ENCODE results near the gene ACTR1A.

Gene ACTR1A

DNA sequence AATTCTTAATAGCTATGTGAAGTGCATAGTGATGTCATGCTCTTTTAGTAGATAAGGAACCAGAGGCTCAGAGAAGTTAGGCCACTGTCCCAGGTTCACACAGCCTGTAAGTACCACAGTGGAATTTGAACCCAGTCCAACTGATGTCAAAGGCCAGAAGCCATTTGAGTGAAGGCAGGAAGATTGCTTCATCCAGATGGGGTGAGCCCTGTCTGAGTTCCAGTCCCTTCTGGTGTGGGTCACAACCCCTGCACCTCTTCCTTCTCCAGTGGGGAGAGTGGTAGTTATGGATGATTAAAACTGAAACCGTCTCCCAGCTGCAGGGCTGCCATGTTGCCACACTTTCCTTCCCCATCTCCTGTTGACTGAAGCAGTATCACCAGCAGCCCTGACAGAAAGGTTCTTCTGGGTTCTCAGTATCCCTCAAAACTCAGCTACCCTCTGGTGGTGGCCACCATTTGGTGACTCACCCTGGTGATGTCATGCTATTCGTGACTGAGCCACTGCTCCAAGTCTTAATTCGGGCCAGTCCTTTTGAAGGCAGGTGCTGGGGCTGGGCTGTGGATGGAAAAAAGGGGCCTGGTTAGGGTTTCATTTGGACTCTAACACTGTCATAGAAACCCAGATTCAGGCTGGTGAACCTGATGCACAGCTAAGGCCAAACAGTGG, 49.7 kb downstream of the ACTR1A start:
- DNase-seq, result peak; percentile 43

DNA sequence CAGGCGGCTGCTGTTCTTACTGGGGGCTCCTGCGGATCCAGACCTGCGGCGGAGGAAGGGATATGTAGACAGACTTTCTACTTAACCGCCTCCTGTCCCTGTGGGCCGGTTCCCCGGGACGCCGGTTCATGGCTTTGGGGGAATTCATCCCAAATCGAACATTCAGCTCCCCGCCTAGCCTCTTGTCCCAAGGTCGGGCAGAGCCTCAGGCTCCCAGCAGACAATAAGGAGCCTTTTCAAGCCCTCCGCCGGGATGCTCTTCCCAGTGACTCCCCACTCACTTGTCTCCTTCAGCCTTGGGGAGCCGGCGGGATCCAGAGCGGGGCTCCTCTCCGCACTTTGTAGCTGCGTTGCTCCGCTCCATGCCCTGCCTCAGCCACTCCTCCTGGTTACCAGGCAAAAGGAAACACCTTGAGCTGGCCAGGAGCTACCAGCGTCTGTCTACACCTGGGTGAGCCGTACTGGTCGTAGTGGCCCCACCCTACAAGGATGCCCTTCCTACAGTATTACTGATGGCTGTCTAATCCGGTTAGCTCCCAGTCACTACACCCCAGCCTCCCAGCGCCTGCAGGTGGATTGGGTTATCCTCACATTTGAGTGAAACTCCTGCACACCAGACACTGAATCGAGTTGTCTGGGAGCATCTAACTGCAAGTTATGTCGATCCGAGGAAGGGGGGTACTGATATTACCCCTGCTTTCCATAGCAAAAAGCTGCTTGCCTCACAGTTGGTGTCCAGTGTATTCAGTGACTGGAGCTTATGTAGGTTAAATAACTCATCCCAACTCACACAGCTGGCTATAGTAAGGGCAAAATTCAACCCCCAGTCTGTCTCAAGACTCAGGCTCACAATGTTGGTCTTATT, 51.2 kb downstream of the ACTR1A start, which contains the start of gene C10orf95:
C10orf95 (minus strand) TSS at position 439 of the 865 bp plus-strand sequence. CDS start 450 bp downstream, outside the sequence.
- DNase-seq, result peak; percentile 38

DNA sequence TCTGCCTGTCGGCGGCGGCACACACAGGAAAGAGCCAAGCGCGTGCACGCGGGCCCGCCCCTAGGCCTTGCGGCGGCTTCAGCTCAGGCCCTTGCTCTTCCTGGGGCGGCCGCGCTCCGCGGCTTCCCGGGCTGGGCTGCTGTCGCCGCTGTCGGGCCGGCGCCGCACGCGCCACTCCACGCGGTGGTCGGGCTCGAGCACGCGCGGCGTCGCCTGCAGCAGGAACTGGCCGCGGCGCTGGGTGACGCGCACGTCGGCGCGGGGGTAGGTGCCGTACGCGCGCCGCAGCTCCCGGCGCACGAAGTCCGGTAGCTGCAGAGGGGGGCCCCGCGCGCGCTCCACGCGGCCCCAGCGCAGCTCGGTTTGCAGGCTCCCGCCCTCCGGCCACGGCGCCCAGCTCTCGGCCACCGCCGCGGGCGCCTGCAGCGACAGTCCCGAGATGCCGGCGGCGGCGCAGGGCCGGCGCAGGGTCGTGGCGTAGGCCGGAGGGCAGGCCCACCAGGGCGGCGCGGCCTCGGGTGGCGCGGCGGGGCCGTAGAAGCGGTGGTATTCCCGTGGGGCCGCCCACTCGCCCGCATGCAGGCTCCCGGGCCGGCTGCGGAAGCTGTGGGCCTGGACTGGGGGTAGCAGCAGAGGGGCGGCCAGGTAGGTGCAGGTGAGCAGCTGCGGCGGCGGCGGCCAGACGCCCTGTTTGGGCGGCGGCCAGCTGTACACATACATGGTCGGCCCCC, 52.0 kb downstream of the ACTR1A start:
- DNase-seq, result peak; percentile 79

DNA sequence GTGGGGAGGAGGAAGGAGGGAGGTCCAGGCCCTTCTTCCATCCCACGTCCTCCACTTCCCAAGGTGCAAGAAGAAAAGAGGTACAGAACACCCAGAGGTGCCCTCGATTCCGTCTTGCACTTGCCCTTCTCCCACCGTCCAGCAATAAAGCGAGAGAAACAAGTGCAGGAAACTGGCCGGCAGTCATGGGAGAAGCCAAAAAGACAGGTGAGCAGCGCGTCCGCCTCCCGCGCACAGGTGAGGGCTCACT, 52.5 kb downstream of the ACTR1A start:
- DNase-seq, result no peak

DNA sequence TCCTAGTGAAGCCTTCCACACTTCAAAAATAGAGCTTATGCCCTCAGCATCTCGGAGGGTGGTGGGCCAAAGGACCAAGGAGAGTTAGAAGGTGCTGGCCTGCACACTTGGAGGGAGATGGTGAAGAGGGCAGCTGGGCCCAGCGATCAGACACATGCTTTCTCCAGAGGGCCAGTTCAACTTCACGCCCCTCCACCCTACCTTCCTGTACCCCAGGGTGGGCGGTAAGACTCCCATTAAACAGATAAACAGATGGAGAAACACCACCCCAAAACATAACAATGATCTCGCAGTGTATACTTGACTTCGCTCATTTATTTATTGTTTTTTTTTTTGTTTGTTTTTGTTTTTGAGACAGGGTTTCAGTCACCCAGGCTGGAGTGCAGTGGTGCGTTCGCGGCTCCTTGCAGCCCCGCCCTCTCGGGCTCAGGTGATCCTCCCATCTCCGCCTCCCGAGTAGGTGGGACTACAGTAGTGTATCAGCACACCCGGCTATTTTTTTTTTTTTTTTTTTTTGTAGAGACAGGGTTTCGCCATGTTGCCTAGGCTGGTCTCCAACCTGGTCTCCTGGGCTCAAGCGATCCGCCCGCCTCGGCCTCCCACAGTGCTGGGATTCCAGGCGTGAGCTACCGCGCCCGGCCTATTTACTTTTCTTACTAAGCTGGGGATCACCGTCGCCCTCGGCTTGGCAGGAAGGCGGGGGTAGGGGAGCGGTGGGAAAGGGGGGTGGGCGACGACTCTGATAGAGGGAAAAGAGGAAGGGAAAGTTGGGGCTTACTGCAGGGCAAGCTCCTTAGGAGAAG, 53.0 kb downstream of the ACTR1A start:
- DNase-seq, result peak; percentile 76

DNA sequence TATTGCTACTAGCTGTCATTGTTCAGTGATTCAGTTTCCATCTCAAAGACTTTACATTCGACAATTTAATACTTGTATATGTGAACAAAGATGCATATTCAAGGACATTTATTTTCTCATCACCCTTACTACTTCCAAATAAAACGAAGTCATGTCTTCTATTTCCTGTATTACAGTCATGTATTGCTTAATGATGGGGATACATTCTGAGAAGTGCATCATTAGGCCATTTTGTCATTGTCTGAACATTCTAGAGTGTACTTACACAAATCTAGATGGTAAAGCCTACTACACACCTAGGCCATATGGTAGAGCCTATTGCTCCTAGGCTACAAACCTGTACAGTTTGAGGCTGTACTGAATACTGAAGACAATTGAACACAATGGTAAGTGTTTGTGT, 57.7 kb downstream of the ACTR1A start:
- no peak for DNase-seq

DNA sequence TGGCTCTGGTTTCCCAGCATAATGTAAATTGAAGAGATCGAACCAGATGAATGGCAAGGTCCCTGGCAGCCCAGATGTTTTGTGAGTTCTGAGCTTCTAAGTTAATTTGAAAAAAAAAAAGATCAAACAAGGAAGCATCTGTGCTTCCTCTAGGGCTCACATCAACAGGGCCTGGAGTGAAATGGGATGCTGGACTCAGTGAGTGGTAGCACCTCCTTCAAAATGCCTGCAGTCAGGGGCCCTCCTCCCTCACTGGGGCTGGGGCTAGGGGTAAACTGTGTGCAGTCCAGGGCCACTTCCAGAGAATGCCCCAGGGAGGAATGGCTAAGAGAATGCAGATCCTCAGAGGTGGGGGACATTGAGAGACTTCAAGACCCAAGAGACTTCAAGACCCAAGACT, 64.1 kb downstream of the ACTR1A start:
- no peak for DNase-seq

DNA sequence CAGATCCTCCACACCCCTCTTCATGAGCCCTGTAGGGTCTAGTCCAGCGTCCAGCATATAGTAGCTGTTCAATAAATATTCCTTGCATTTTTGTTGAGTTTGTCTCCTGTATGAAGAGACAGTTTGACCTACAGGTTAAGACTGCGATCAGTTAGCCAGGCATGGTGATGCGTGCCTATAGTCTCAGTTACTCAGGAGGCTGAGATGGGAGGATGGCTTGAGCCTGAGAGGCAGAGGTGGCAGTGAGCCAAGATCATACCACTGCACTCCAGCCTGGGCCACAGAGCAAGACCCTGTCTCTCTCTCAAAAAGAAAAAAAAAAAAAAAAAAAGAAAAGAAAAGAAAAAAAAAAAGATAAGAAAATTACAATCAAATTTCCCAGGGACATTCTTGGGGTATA, 65.0 kb downstream of the ACTR1A start:
- DNase-seq, result no peak

DNA sequence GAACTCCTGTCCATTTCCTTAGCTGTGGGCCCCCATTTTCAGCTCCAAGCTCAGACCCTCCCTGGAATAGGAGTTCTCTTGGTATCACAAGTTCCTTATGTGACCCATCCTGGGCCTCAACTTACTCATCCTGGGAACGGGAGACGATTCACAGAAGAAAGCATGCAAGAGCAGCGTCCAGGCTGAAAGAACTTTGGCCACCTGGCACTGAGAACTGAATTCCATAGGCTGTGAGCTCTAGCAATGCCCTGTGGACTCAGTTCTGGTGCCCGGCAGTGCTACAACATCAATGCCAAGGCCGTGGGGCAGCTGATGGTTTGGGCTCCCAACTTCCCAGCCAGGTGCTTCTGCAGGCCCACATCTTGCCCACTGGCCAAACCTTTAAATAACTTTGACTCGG, 66.2 kb downstream of the ACTR1A start:
- DNase-seq, result no peak

DNA sequence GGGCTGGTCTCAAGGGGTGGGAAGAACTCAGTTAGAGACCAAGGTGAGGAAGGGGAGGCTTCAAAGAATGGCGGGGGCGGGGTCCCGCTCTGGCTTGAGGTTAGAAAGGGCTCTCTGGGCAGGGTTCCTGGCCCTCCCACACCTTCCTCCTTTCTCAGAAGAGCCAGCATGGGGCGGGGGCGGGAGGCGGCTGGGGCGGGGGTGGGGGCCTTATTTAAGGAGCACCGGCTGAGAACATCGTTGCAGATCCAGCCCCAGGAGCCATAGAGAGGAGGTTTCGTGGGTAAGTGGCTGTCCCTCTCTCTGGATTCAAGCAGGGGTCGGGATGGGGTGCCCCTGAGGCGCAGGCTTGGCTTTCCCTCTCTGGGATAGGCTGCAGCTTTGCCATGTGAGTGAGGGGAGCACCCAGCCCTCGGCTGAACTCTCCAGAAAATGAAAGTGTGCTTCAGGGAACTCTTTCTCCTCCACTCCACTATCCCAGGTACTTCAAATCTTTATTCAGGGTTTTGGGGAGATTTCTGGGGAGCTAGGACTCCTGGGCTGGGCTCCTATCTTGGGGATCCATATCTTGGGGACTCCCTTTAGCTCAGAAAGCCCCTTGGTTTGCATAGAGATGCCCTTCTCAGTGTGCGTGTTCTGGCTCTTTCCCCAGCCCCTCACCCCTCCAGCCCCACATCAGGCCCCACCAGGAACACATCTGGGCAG, 66.8 kb downstream of the ACTR1A start:
- DNase-seq, result peak; percentile 43

DNA sequence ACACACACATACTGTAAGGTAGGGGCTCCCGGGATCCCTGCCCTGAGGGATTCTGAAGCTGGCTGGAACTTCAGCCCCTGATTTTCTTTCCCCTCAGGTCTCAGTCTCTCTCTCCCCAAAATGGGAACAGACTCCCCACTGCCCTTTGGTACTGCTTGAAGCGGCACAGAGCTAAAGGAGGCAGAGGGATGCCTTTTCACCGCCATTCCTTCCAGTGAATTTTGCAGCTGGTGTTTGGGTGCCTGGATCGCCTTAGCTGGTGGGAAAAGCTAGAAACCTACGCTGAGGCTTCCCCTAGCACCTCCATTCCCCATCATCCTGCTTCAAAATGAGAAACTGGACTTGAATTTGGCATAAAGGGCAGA, 67.4 kb downstream of the ACTR1A start:
- no peak for DNase-seq

DNA sequence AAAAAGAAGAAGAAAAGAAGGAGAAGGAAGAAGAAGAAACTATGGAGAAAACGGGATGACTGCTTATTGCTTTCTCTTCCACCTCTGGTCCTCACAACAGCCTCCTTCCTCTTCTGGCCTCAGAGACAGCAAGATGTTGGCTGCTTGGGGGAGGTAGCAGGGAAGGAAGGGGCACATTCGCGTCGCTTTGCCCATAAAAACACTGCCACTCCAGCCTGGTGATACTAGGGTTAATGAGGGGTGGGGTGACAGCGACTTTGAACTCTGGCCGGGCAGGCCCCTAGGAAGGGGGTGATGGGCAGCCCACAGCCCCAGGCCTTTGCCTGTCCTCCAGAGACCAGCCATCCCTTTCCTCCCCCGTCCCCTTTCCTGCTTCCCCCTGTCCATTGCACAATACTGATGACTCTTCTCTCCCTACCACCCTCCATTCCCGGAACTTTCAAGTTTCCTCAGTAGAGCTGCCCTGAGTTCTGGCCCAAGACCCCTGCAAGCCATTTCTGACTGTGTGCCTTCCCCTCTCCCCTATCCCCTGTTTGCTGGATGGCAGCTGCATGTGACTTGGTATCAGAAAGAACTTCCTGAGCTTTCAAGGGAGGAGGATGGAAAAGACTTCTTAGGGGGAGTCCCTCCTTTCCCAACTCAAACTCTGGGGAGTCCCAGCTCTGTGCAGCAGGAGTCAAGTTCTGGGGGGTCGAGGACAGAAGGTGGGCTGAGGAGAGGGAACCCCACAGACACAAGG, 67.9 kb downstream of the ACTR1A start:
- DNase-seq, result no peak

DNA sequence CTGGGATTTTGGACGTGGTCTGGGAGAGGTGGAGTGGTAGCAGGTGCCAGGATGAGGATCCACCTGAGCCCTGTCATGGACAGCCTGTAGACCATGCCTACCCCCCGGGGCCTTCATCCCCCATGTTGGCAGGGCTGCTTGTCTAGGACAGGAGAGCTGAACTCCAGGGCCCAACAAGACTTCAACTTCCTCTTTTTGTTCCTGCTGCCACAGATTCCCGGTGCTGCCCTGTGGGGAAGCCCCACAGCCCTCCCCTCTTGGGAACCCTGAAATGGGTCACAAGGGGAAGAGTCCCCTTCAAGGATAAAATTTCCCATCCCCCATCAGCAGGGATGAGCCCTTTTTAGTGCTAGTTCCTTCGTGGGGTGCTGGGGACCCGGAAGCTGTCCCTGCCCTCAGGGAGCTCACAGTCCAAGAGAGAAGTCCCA, 68.9 kb downstream of the ACTR1A start:
- DNase-seq, result no peak

DNA sequence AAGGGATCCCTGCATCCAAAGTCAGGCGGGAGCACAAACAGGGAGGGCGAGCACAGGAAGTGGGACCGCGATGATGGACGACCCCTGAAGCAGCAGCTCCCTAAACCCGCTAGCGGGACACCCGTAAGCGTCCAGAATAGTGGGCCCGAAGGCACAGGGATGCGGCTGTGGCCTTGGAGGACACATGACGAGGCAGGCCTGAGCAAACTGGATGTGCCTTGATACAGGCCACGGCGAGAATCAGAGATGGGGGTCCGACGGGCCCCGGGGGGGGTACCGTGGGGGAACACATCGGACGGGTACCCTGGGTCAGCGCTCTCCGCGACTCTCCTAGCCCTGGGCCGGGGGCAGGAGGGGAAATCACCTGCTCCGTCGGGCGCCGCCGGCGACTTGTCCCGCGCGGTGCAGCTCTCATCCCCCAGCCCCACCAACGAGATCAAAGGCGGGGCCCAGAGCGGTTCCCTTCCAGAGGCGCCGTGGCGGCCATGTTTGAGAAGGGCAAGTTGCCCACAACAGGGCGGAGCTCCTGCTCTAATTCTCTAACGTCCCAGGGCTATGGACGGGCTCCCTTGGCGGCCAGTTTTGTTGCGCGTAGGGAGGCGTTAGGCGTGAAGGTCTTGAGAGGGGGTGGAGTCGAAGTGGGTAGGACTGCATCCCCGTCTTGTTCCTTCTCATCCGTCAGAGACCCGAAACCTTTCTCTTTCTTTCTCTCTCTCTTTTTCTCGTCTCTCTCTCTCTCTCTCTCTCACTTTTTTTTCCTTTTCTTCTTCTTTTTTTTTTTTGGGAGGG, 70.2 kb downstream of the ACTR1A start, which contains the start of gene CUEDC2:
CUEDC2 (minus strand) TSS at position 413 of the 789 bp plus-strand sequence. CDS start 7,386 bp downstream, outside the sequence.
- peak; percentile 95 for DNase-seq

DNA sequence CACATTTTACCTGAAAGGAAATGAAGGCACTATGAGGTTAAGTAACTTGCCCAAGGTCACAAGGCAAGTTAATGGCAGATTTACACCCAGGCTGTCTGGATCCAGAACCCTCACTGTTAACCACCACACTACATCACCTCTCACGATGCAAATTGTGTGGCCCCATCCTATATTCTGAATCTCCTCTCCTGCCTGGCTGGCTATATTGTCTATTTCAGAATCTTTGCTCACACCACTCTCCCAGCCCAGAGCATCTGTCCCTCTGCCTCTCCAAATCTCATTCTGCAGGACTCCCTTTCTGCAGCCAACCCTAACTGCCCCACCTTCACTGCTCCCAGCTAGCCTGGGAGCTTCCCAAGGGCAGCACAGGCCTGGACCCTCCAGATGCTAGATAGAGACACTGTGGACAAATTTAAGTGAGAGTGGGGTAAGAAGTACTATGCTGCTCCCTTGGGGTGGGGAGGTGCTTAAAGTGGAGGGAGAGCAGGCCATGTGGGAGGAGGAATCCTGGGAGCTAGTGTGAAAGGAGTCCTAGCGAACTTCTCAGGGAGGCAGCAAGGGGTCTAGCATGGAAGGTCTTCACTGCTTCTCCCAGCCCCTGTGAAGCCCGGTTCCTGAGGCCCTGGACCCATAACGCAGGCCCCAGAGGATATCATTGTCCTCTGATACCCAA, 70.9 kb downstream of the ACTR1A start:
- DNase-seq, result no peak

DNA sequence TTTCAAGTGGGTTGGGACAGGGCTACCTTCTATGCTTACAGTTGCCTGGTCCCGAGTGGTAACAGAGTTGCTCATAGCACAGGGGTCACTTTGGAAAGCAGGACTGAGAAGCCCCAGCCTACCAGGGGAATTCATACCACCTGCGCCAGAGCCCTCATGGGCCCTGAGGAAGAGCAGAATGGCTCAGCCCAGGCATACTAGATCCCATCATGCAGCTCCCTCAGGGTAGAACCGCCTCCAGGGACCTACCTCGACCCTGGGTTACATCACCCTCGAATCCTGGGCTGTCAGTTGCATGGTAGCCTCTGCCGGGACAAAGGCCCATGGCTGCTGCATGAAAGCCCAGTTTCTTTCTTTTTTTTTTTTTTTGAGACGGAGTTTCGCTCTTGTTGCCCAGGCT, 73.0 kb downstream of the ACTR1A start:
- no peak for DNase-seq
